Duodenal mucosa (tissue), 2 donors: Measurements from ENCODE around the gene OXGR1.

Experiments
- H3K27ac ChIP-seq: one replicate; pipeline ENCODE4 v1.7.0; 2013; ENCODE audit warnings: low read depth, low read length
- H3K27me3 ChIP-seq, 2 donors: one replicate each; pipeline ENCODE4 v1.7.0; 2013; ENCODE audit warnings: low read length in 2 of 2, control low read depth in 1 of 2; ENCODE audit not compliant: insufficient read depth in 2 of 2, control insufficient read depth in 1 of 2
- H3K36me3 ChIP-seq, 2 donors: one replicate each; pipeline ENCODE4 v1.7.0; 2013; ENCODE audit warnings: low read length in 2 of 2, control low read depth in 1 of 2; ENCODE audit not compliant: insufficient read depth in 2 of 2, control insufficient read depth in 1 of 2
- H3K4me1 ChIP-seq, 2 donors: one replicate each; pipeline ENCODE4 v1.7.0; 2013; ENCODE audit warnings: low read length in 2 of 2, control low read depth in 1 of 2; ENCODE audit not compliant: insufficient read depth in 2 of 2, control insufficient read depth in 1 of 2
- H3K4me3 ChIP-seq, 2 donors: one replicate each; pipeline ENCODE4 v1.7.0; 2013; ENCODE audit warnings: low read length in 2 of 2, low read depth in 1 of 2
- H3K9ac ChIP-seq, 2 donors: one replicate each; pipeline ENCODE4 v1.7.0; 2013; ENCODE audit warnings: low read length in 2 of 2, low read depth in 1 of 2
- H3K9me3 ChIP-seq, 2 donors: one replicate each; pipeline ENCODE4 v1.7.0; 2013; ENCODE audit warnings: low read length in 2 of 2, control low read depth in 1 of 2; ENCODE audit not compliant: control insufficient read depth in 1 of 2

Gene OXGR1

GRCh38 chr13:97005625-97006262 lies 11.5 kb upstream of the OXGR1 start:
- no peaks in the 10 kb centered on the region for H3K9me3 ChIP-seq
- H3K4me1 ChIP-seq = no peaks in the 10 kb centered on the region
- no peak overlapping the region for H3K9ac ChIP-seq
- H3K4me3 ChIP-seq = no peak overlapping the region
- H3K36me3 ChIP-seq = no peaks in the 10 kb centered on the region
- no peak overlapping the region for H3K27ac ChIP-seq
- no peaks in the 10 kb centered on the region for H3K27me3 ChIP-seq

DNA sequence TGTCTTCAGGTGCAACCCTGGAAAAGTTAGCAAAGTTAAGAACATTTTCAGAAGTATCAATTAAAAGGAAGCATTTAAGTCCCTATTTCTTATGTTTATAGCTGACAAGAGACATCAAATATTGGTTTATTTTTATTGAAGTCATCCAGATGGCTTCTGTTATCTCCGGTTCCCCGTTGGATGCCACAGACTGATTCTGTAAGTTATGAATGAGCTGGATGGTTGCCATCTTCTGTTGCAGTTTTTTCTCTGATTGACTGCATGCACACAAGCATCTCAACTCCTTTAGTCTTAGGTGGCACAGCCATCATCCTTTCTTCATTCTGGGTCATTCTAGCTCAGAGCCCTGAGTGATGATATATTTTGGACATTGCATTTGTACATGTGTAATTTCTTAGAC lies 10.6 kb upstream of the OXGR1 start:
- Histone ChIP-seq H3K4me1 (no peaks in the 10 kb centered on the region), H3K4me3 (no peak overlapping the region), H3K27ac (no peak overlapping the region), H3K27me3 (no peaks in the 10 kb centered on the region), H3K36me3 (no peaks in the 10 kb centered on the region), H3K9me3 (no peaks in the 10 kb centered on the region), H3K9ac (no peak overlapping the region)

GRCh38 chr13:97004096-97004876 lies 10.0 kb upstream of the OXGR1 start:
- no peaks in the 10 kb centered on the region for H3K4me1 ChIP-seq
- H3K9ac ChIP-seq = no peak overlapping the region
- no peaks in the 10 kb centered on the region for H3K36me3 ChIP-seq
- H3K27me3 ChIP-seq = no peaks in the 10 kb centered on the region
- H3K9me3 ChIP-seq = no peaks in the 10 kb centered on the region
- H3K27ac ChIP-seq = no peak overlapping the region
- H3K4me3 ChIP-seq = no peak overlapping the region

- Histone ChIP-seq H3K4me1 (no peaks in the 10 kb centered on the region), H3K36me3 (no peaks in the 10 kb centered on the region), H3K27me3 (no peaks in the 10 kb centered on the region), H3K4me3 (no peak overlapping the region), H3K27ac (no peak overlapping the region), H3K9ac (no peak overlapping the region), H3K9me3 (no peaks in the 10 kb centered on the region)
Observed at GRCh38 chr13:97003071-97003470, 8.8 kb upstream of the OXGR1 start.

DNA sequence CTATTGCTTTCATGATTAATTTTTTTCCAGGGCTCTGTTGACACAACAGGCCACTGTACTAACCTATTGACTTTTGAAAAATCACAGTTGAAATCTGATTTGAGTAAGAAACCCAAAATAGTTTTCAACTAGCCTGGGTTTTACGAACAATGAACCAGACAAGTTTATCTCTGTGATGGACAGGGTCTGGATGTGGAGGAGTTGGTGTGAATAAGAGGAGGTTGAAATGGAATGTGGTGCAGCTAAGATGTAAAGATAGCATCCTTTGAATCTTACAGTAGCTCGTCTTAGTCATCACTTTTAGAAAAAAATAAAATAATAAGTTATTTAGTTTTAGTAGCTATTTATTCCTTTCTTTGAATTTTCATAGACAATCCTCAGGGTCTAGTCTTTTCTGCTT lies 8.3 kb upstream of the OXGR1 start:
- Histone ChIP-seq H3K36me3 (no peaks in the 10 kb centered on the region), H3K9ac (no peak overlapping the region), H3K4me3 (no peak overlapping the region), H3K4me1 (no peaks in the 10 kb centered on the region), H3K27me3 (no peaks in the 10 kb centered on the region), H3K27ac (no peak overlapping the region), H3K9me3 (no peaks in the 10 kb centered on the region)

- Histone ChIP-seq H3K27ac (no peak overlapping the region), H3K27me3 (no peaks in the 10 kb centered on the region), H3K9me3 (no peaks in the 10 kb centered on the region), H3K4me1 (no peaks in the 10 kb centered on the region), H3K9ac (no peak overlapping the region), H3K36me3 (no peaks in the 10 kb centered on the region), H3K4me3 (no peak overlapping the region)
Observed at GRCh38 chr13:97001636-97002035, 7.4 kb upstream of the OXGR1 start.

GRCh38 chr13:97000295-97000925 lies 6.1 kb upstream of the OXGR1 start:
- Histone ChIP-seq H3K27me3 (no peaks in the 10 kb centered on the region), H3K9ac (no peak overlapping the region), H3K36me3 (no peaks in the 10 kb centered on the region), H3K27ac (no peak overlapping the region), H3K4me1 (no peaks in the 10 kb centered on the region), H3K4me3 (no peak overlapping the region), H3K9me3 (no peaks in the 10 kb centered on the region)

DNA sequence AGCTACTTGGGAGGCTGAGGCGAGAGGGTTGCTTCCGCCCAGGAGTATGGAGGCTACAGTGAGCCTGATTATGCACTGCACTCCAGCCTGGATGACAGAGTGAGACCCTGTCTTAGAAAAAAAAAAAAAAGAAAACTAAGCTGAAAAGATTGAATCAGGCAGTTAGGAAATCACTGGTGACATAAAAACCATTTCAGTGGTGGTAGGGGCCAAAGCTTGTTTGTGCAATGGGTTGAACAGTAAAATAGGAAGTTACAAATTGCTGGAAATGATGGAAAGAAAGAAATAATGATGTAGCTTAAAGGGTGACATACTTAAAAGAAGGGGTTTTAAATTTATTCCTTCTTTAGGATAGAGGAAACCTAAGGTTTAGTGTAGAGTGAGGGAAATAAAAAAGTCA lies 4.8 kb upstream of the OXGR1 start:
- peaks cover 0 to under 1% of the 10 kb centered on the region in 2 donors for H3K4me1 ChIP-seq
- peaks cover under 1 to 8% of the 10 kb centered on the region in 2 donors for H3K27me3 ChIP-seq
- H3K4me3 ChIP-seq = no peak overlapping the region
- H3K9me3 ChIP-seq = no peaks in the 10 kb centered on the region
- no peak overlapping the region for H3K27ac ChIP-seq
- H3K9ac ChIP-seq = no peak overlapping the region
- H3K36me3 ChIP-seq = no peaks in the 10 kb centered on the region

DNA sequence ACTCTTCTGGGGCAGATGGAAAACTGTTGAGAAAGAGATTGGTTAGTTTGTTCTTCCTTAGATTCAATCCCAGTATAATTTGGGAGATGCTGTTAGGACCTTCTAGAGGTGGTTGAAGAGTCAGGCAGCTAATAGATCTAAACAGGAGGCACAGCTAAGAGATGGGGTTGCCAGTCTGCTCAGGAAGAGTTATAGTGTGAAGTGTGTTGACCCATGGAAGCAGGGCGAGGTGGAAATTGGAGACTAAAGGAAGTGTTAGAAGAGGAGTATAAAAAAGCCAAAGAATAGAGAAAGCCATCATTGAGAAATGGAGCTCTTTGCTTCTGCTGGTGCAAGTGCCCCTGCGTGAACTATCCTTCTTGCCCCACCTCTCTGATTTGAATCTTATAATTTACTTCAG lies 3.8 kb upstream of the OXGR1 start:
- H3K9ac ChIP-seq = no peak overlapping the region
- no peak overlapping the region for H3K4me3 ChIP-seq
- no peak overlapping the region for H3K27ac ChIP-seq
- no peaks in the 10 kb centered on the region for H3K36me3 ChIP-seq
- H3K4me1 ChIP-seq = peaks cover 3 to 5% of the 10 kb centered on the region in 2 donors
- H3K9me3 ChIP-seq = no peaks in the 10 kb centered on the region
- peaks cover 3 to 13% of the 10 kb centered on the region in 2 donors for H3K27me3 ChIP-seq

DNA sequence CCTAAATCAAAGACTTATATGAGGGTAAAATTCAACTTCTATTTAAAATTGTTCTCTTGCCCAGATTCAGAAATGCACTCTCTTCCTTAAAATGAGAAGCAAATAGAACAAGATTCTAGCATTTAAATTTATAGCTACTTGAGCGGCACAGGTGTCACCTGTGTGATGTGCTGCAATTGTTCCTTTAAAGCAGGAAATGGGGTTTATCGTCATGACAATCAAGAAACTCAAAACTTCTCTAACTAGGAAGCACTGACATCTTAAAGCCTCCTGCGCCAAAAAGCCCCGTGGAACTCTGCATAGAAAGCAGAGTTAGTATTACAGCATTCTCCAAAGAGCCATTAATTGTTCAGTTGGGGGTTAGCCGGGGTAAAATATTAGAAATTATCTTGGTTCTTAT lies 2.6 kb upstream of the OXGR1 start:
- H3K4me3 ChIP-seq = no peak overlapping the region
- H3K27me3 ChIP-seq = peaks cover 3 to 13% of the 10 kb centered on the region in 2 donors
- no peaks in the 10 kb centered on the region for H3K9me3 ChIP-seq
- H3K36me3 ChIP-seq = no peaks in the 10 kb centered on the region
- H3K4me1 ChIP-seq = peaks cover 3 to 5% of the 10 kb centered on the region in 2 donors
- H3K9ac ChIP-seq = no peak overlapping the region
- H3K27ac ChIP-seq = no peak overlapping the region
